Liver (tissue), 9 donors: ENCODE results near the gene ASAP2. TPM values are rescaled to one million over a fixed set of nuclear protein-coding genes. Genes with fewer than 3 reads are reported as not detected.

Experiments used
- DNase-seq: peaks from one replicate; pipeline ENCODE4 v3.0.0-alpha.2; 2017; ENCODE audit warnings: low spot score
- H3K27ac ChIP-seq, 2 donors: one replicate each; pipeline ENCODE4 v1.7.0; 2013; ENCODE audit warnings: inconsistent platforms in 2 of 2, low read length in 2 of 2, control low read depth in 1 of 2, low read depth in 1 of 2, mild to moderate bottlenecking in 1 of 2
- H3K27me3 ChIP-seq, 4 donors: one replicate each; pipeline versions ENCODE4 v1.6.1 to v1.7.0; 2013; ENCODE audit warnings: low read length in 3 of 4, inconsistent platforms in 1 of 4, mild to moderate bottlenecking in 1 of 4, moderate library complexity in 1 of 4; ENCODE audit not compliant: control insufficient read depth in 4 of 4, insufficient read depth in 4 of 4
- H3K36me3 ChIP-seq, 4 donors: one replicate each; pipeline versions ENCODE4 v1.6.1 to v1.7.0; 2013; ENCODE audit warnings: low read length in 3 of 4, mild to moderate bottlenecking in 3 of 4, low read depth in 1 of 4, moderate library complexity in 1 of 4; ENCODE audit not compliant: control insufficient read depth in 4 of 4, insufficient read depth in 3 of 4
- H3K4me1 ChIP-seq, 4 donors: one replicate each; pipeline versions ENCODE4 v1.6.1 to v1.7.0; 2013; ENCODE audit warnings: low read length in 3 of 4, mild to moderate bottlenecking in 3 of 4, moderate library complexity in 1 of 4; ENCODE audit not compliant: control insufficient read depth in 4 of 4, insufficient read depth in 4 of 4
- H3K4me3 ChIP-seq, 3 donors: one replicate each; pipeline versions ENCODE4 v1.6.1 to v1.7.0; 2013; ENCODE audit warnings: low read length in 3 of 3, control low read depth in 1 of 3, low read depth in 1 of 3, mild to moderate bottlenecking in 1 of 3
- H3K9ac ChIP-seq, 2 donors: one replicate each; pipeline ENCODE4 v1.7.0; 2013; ENCODE audit warnings: low read length in 2 of 2, mild to moderate bottlenecking in 2 of 2, moderate library complexity in 2 of 2, control low read depth in 1 of 2, low read depth in 1 of 2
- H3K9me3 ChIP-seq, 4 donors: one replicate each; pipeline versions ENCODE4 v1.6.1 to v1.7.0; 2013; ENCODE audit warnings: low read length in 3 of 4; ENCODE audit not compliant: control insufficient read depth in 4 of 4
- EGR1 ChIP-seq, 2 donors: IDR thresholded peaks; 2 replicates each; pipeline ENCODE4 v1.6.1; 2016 to 2018; ENCODE audit warnings: antibody characterized with exemption in 2 of 2, low read depth in 2 of 2
- FOXA1 ChIP-seq: IDR thresholded peaks from 2 replicates; pipeline ENCODE4 v1.6.1; 2016; ENCODE audit warnings: antibody characterized with exemption
- JUND ChIP-seq, 2 donors: IDR thresholded peaks; 2 replicates each; pipeline ENCODE4 v1.6.1; 2016; ENCODE audit warnings: antibody characterized with exemption in 2 of 2
- RAD21 ChIP-seq, 2 donors: IDR thresholded peaks; 2 replicates each; pipeline ENCODE4 v1.6.1; 2016; ENCODE audit warnings: antibody characterized with exemption in 2 of 2, mild to moderate bottlenecking in 2 of 2
- SP1 ChIP-seq: IDR thresholded peaks from 2 replicates; pipeline ENCODE4 v1.6.1; 2018; ENCODE audit warnings: antibody characterized with exemption, mild to moderate bottlenecking
- YY1 ChIP-seq: IDR thresholded peaks from 2 replicates; pipeline ENCODE4 v1.6.1; 2016; ENCODE audit warnings: antibody characterized with exemption, mild to moderate bottlenecking
- WGBS: extraction: QIAGEN DNeasy Blood & Tissue Kit; methylation state at CpG from one replicate; pipeline ENCODE4 v1.1.7; 2013; 5-methylcytosine and 5-hydroxymethylcytosine counted together
- polyA plus RNA-seq, 2 donors: library from polyadenylated mRNA; stranded (reverse) in 1 of 2; unstranded in 1 of 2; fragments of 200-250 nt in 1 of 2; fragments of >200 nt in 1 of 2; fragmentation: Nextera tagmentation in 1 of 2; extraction: Ambion mirVana in 1 of 2; gene quantifications; one replicate each; pipeline versions ENCODE4 v1.2.1 to v1.2.3, GENCODE V29; 2013 to 2015
- total RNA-seq, 2 donors: library from RNA; depleted of rRNA; stranded (reverse); fragments of >200 nt; gene quantifications; one replicate each; pipeline ENCODE4 v1.2.3, GENCODE V29; 2014
- TF ChIP-seq, protein P1 (sequence below): fragments of 150-350 bp; IDR thresholded peaks from 2 replicates; pipeline ENCODE4 v1.5.1; 2017; ENCODE audit warnings: improper control_type of control experiment, low read depth, low read length; ENCODE audit not compliant: missing input control
- TF ChIP-seq, protein P2 (sequence below): IDR thresholded peaks from 2 replicates; pipeline ENCODE4 v1.6.1; 2016; ENCODE audit warnings: antibody characterized with exemption, mild to moderate bottlenecking
- donor health status: healthy.
- donor health status: healthy.
- donor health status: healthy.
- donor health status: healthy.
- donor health status: healthy.

Gene ASAP2
- total and polyA plus RNA-seq, 4 donors, result 0.36 to 5.9 (median 2.6) TPM

DNA sequence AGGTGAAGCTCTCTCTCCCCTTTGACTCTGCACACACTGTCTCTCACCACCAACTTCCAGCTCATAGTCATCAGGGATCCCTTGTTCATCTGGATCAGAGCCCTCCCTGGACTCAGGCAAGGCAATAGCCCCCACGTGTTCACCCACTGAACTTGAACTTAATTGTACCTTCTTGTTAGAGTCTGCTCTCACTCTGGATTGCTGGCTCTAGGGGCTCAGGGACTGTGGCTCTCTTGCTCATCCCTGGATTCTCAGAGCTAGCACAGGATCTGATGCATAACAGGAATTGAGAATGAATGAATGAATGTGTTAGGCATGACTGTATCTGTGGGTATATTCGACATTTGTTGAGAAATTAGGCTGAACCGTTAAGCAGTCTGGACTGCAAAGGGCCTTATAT lies 16.7 kb upstream of the ASAP2 start:
- TF ChIP-seq, protein P1, sequence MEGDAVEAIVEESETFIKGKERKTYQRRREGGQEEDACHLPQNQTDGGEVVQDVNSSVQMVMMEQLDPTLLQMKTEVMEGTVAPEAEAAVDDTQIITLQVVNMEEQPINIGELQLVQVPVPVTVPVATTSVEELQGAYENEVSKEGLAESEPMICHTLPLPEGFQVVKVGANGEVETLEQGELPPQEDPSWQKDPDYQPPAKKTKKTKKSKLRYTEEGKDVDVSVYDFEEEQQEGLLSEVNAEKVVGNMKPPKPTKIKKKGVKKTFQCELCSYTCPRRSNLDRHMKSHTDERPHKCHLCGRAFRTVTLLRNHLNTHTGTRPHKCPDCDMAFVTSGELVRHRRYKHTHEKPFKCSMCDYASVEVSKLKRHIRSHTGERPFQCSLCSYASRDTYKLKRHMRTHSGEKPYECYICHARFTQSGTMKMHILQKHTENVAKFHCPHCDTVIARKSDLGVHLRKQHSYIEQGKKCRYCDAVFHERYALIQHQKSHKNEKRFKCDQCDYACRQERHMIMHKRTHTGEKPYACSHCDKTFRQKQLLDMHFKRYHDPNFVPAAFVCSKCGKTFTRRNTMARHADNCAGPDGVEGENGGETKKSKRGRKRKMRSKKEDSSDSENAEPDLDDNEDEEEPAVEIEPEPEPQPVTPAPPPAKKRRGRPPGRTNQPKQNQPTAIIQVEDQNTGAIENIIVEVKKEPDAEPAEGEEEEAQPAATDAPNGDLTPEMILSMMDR, result no peak
- TF ChIP-seq JUND (IDR thresholded peaks at IDR 0.05) (no peak), YY1 (no peak), EGR1 (IDR thresholded peaks at IDR 0.05; ENCODE audit: low read depth in 2 of 2) (no peak), FOXA1 (no peak), RAD21 (IDR thresholded peaks at IDR 0.05) (no peak), SP1 (no peak)
- Histone ChIP-seq H3K4me3 (no peak overlapping the region), H3K27me3 (no peaks in the 10 kb centered on the region), H3K9me3 (no peaks in the 10 kb centered on the region), H3K4me1 (no peaks in the 10 kb centered on the region), H3K9ac (no peak overlapping the region), H3K36me3 (no peaks in the 10 kb centered on the region), H3K27ac (no peak overlapping the region)
- 70% methylated on average over 3 of the region's 3 CpGs for WGBS
- DNase-seq, result no peak

DNA sequence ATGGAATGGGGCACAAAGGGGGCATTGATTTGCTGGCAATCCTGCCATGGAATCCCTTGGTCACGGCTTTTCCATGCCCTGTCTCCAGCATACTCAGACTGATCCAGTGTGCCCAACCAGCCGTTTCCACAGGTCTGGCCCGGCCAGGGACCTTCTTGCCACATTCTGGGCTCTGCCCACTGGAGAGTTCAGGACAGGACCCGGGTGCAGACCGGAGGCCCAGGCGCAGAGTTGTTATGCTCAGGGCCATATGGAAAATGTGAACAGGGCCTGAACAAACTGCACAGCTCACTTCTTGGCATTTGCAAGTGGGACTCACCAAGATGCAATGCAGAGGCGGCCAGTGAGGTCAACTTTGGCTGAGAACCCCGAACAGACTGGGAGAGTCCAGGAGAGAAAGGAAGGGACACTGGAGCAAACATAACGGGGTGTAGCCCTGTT lies 15.6 kb upstream of the ASAP2 start:
- 64% methylated on average over 9 of the region's 9 CpGs for WGBS

DNA sequence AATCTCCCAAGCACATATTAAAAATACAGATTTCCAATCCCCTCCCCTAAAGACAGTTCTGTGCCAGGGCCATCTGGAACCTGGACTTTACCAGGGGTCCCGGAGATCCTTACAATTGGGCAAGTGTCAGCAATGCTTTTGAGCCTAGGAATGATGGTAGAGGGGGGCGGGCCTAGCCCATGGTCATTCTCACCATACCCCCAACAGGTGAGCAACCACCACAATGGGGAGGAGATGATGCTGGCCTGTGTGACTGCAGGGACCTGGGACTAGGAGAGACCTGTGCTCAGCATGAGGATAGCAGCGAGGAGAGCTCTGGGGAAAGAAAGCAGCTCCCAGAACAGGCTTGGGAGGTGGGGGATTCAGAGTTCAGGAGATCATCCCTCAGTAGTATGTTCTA lies 13.9 kb upstream of the ASAP2 start:
- WGBS, result 96% methylated on average over 3 of the region's 3 CpGs
- DNase-seq, result no peak
- Histone ChIP-seq H3K9ac (no peak overlapping the region), H3K4me3 (no peak overlapping the region), H3K27ac (no peak overlapping the region), H3K36me3 (no peaks in the 10 kb centered on the region), H3K27me3 (no peaks in the 10 kb centered on the region), H3K4me1 (no peaks in the 10 kb centered on the region), H3K9me3 (no peaks in the 10 kb centered on the region)
- TF ChIP-seq RAD21 (IDR thresholded peaks at IDR 0.05), result no peak
- TF ChIP-seq, protein P1, result no peak

More for the DNA sequence above, 15.6 kb upstream of the ASAP2 start:
- Histone ChIP-seq H3K4me3 (no peak overlapping the region), H3K9me3 (no peaks in the 10 kb centered on the region), H3K27me3 (no peaks in the 10 kb centered on the region), H3K36me3 (no peaks in the 10 kb centered on the region), H3K4me1 (no peaks in the 10 kb centered on the region), H3K9ac (no peak overlapping the region), H3K27ac (no peak overlapping the region)
- no peak for DNase-seq
- TF ChIP-seq, protein P2, sequence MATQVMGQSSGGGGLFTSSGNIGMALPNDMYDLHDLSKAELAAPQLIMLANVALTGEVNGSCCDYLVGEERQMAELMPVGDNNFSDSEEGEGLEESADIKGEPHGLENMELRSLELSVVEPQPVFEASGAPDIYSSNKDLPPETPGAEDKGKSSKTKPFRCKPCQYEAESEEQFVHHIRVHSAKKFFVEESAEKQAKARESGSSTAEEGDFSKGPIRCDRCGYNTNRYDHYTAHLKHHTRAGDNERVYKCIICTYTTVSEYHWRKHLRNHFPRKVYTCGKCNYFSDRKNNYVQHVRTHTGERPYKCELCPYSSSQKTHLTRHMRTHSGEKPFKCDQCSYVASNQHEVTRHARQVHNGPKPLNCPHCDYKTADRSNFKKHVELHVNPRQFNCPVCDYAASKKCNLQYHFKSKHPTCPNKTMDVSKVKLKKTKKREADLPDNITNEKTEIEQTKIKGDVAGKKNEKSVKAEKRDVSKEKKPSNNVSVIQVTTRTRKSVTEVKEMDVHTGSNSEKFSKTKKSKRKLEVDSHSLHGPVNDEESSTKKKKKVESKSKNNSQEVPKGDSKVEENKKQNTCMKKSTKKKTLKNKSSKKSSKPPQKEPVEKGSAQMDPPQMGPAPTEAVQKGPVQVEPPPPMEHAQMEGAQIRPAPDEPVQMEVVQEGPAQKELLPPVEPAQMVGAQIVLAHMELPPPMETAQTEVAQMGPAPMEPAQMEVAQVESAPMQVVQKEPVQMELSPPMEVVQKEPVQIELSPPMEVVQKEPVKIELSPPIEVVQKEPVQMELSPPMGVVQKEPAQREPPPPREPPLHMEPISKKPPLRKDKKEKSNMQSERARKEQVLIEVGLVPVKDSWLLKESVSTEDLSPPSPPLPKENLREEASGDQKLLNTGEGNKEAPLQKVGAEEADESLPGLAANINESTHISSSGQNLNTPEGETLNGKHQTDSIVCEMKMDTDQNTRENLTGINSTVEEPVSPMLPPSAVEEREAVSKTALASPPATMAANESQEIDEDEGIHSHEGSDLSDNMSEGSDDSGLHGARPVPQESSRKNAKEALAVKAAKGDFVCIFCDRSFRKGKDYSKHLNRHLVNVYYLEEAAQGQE, result no peak
- TF ChIP-seq JUND (IDR thresholded peaks at IDR 0.05), result peak in 1 of 2 donors; percentile 3
